GM12891 (cell line): Measurements from ENCODE around the gene FYB1.

Source experiments
- POLR2A ChIP-seq: IDR thresholded peaks from 2 replicates; pipeline ENCODE4 v1.6.1; 2011; ENCODE audit warnings: low read depth, low read length, control low read depth
- POLR2AphosphoS5 ChIP-seq: IDR thresholded peaks from 2 replicates; pipeline ENCODE4 v1.6.1; 2011; ENCODE audit warnings: low read depth, low read length, control low read depth

DNA sequence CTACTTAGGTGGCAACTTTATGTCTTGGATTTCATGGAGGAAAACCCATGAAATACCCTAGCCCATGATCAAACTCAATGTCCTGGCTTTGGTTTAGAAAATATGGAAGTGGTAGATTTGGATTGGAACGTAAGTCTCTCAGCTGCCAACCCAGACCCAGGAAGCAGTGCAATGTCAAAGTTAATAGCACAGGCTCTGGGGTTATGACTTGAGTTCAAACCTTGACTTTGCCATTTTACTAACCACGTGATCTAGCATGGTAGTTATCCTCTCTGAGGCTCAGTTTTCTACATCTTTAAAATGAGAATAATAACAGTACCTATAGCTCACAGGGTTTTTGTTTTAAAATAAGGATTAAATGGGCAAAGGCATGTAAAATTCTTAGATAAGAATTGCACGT is 13.8 kb downstream of the FYB1 start:
- TF ChIP-seq POLR2A (no peak), POLR2AphosphoS5 (no peak)
